Activated naive CD4-positive, alpha-beta T cell treated with anti-CD3 and anti-CD28 coated beads, Interleukin-2, amount 50 U/mL, for 72 hours (primary cell): ENCODE data around the gene ITGB2. TPM values are rescaled to one million over a fixed set of nuclear protein-coding genes. Genes with fewer than 3 reads are reported as not detected.

ENCODE experiments used
- ATAC-seq, 2 donors: fragments of 150-1000 bp; cut with Tn5 transposase; 2 replicates each; pipeline ENCODE4 v1.10.0; 2021; ENCODE audit warnings: mild to moderate bottlenecking in 2 of 2, moderate library complexity in 2 of 2
- DNase-seq, 2 donors: peaks; one replicate each; pipeline ENCODE4 v3.0.0; 2021 to 2022; ENCODE audit warnings: low spot score in 2 of 2
- H3K27ac Mint-ChIP-seq, 2 donors: one replicate each; pipeline ENCODE4 v1.8.0; 2022; ENCODE audit warnings: mild to moderate bottlenecking in 2 of 2, mixed read lengths in 2 of 2
- H3K36me3 Mint-ChIP-seq, 2 donors: one replicate each; pipeline ENCODE4 v1.8.0; 2022; ENCODE audit warnings: mixed read lengths in 2 of 2
- H3K9me3 Mint-ChIP-seq, 2 donors: one replicate each; pipeline ENCODE4 v1.8.0; 2022; ENCODE audit warnings: mixed read lengths in 2 of 2
- total RNA-seq, 2 donors: library from RNA; stranded (reverse); gene quantifications; one replicate each; pipeline ENCODE4 v1.2.3, GENCODE V29; 2022

Gene ITGB2
- 100 to 1,000 TPM; 151 to 272 TPM for total RNA-seq

- Mint-ChIP-seq H3K36me3 (peaks cover 22 to 31% of the 10 kb centered on the region in 2 donors), H3K9me3 (no peaks in the 10 kb centered on the region), H3K27ac (peak within 1 kb of the TSS; percentile 93 to 94)
- peak in 1 of 2 donors; percentile 57 for DNase-seq
- ATAC-seq = peak; percentile 75 to 82
Observed at GRCh38 chr21:44920694-44921604, at the start of gene ITGB2. Gene ITGB2 (minus strand): TSS chr21:44920899. CDS start chr21:44910782, 10,117 bp downstream.

- DNase-seq (no peak), ATAC-seq (no peak)
- Mint-ChIP-seq H3K36me3 (peaks cover 0 to 5% of the 10 kb centered on the region in 2 donors), H3K9me3 (no peaks in the 10 kb centered on the region), H3K27ac (peak overlapping the region in 1 of 2 donors; percentile 61)
Observed at GRCh38 chr21:44969931-44970755, 49.4 kb upstream of the ITGB2 start.

GRCh38 chr21:44969066-44969670, 48.5 kb upstream of the ITGB2 start:
- ATAC-seq = no peak
- Mint-ChIP-seq H3K36me3 (peaks cover 0 to 5% of the 10 kb centered on the region in 2 donors), H3K9me3 (no peaks in the 10 kb centered on the region), H3K27ac (peak overlapping the region in 1 of 2 donors; percentile 61)
- no peak for DNase-seq

- Mint-ChIP-seq H3K27ac (no peak overlapping the region), H3K36me3 (peaks cover 4 to 11% of the 10 kb centered on the region in 2 donors), H3K9me3 (no peaks in the 10 kb centered on the region)
- ATAC-seq = peak in 1 of 2 donors; percentile 5
- DNase-seq = no peak
Observed at GRCh38 chr21:44967082-44968047, 46.7 kb upstream of the ITGB2 start.

GRCh38 chr21:44966135-44967081, 45.7 kb upstream of the ITGB2 start:
- no peak for DNase-seq
- Mint-ChIP-seq H3K36me3 (peaks cover 4 to 11% of the 10 kb centered on the region in 2 donors), H3K27ac (no peak overlapping the region), H3K9me3 (no peaks in the 10 kb centered on the region)
- no peak for ATAC-seq

GRCh38 chr21:44965251-44966022, 44.7 kb upstream of the ITGB2 start:
- no peak for DNase-seq
- H3K9me3 Mint-ChIP-seq = no peaks in the 10 kb centered on the region
- H3K27ac Mint-ChIP-seq = no peak overlapping the region
- peak; percentile 73 to 79 for ATAC-seq
- H3K36me3 Mint-ChIP-seq = peaks cover 4 to 11% of the 10 kb centered on the region in 2 donors

GRCh38 chr21:44964381-44964780, 43.7 kb upstream of the ITGB2 start:
- no peak for ATAC-seq
- Mint-ChIP-seq H3K9me3 (no peaks in the 10 kb centered on the region), H3K27ac (peak overlapping the region in 1 of 2 donors; percentile 93), H3K36me3 (peaks cover 4 to 8% of the 10 kb centered on the region in 2 donors)
- DNase-seq = no peak

GRCh38 chr21:44962403-44962966, 41.8 kb upstream of the ITGB2 start:
- no peak for DNase-seq
- no peak for ATAC-seq
- Mint-ChIP-seq H3K36me3 (peaks cover 4 to 5% of the 10 kb centered on the region in 2 donors), H3K27ac (no peak overlapping the region), H3K9me3 (no peaks in the 10 kb centered on the region)

- ATAC-seq (no peak), DNase-seq (no peak)
- H3K9me3 Mint-ChIP-seq = no peaks in the 10 kb centered on the region
- no peak overlapping the region for H3K27ac Mint-ChIP-seq
- peaks cover 4 to 5% of the 10 kb centered on the region in 2 donors for H3K36me3 Mint-ChIP-seq
Observed at GRCh38 chr21:44960141-44961092, 39.7 kb upstream of the ITGB2 start.

- H3K36me3 Mint-ChIP-seq = peaks cover 4 to 5% of the 10 kb centered on the region in 2 donors
- DNase-seq (no peak), ATAC-seq (no peak)
- H3K9me3 Mint-ChIP-seq = no peaks in the 10 kb centered on the region
- no peak overlapping the region for H3K27ac Mint-ChIP-seq
Observed at GRCh38 chr21:44959376-44960091, 38.8 kb upstream of the ITGB2 start.

- H3K36me3 Mint-ChIP-seq = peaks cover 3% of the 10 kb centered on the region in 2 donors
- DNase-seq = no peak
- peak overlapping the region in 1 of 2 donors; percentile 50 for H3K27ac Mint-ChIP-seq
- H3K9me3 Mint-ChIP-seq = no peaks in the 10 kb centered on the region
- no peak for ATAC-seq
Observed at GRCh38 chr21:44958471-44959191, 37.9 kb upstream of the ITGB2 start.

GRCh38 chr21:44957901-44958451, 37.3 kb upstream of the ITGB2 start:
- ATAC-seq (no peak), DNase-seq (no peak)
- H3K9me3 Mint-ChIP-seq = no peaks in the 10 kb centered on the region
- H3K36me3 Mint-ChIP-seq = no peaks in the 10 kb centered on the region
- no peak overlapping the region for H3K27ac Mint-ChIP-seq
